Transverse colon (tissue), 3 donors: Measurements from ENCODE around the gene ADM2.
"Not testable (repeated sequence)": the region's sequence is repeated elsewhere in the genome, so short reads cannot be mapped to it uniquely, and the experiment has no call there.

ENCODE experiments used
- POLR2A ChIP-seq: fragments of 450-650 bp; IDR thresholded peaks from one replicate; pipeline ENCODE4 v1.6.1; 2016; ENCODE audit warnings: antibody characterized with exemption, mild to moderate bottlenecking, moderate library complexity
- TF ChIP-seq, protein P1 (sequence below), 5 experiments: fragments of 200-600 bp in 3 of 5; fragments of 450-650 bp in 2 of 5; sonication (generic) in 3 of 5; IDR thresholded peaks; 1 replicate in 2 of 5; 2 replicates in 3 of 5; pipeline ENCODE4 v1.5.1; 2016 to 2017; ENCODE audit warnings: antibody characterized with exemption in 5 of 5, inconsistent platforms in 3 of 5, mild to moderate bottlenecking in 2 of 5, moderate library complexity in 1 of 5

DNA sequence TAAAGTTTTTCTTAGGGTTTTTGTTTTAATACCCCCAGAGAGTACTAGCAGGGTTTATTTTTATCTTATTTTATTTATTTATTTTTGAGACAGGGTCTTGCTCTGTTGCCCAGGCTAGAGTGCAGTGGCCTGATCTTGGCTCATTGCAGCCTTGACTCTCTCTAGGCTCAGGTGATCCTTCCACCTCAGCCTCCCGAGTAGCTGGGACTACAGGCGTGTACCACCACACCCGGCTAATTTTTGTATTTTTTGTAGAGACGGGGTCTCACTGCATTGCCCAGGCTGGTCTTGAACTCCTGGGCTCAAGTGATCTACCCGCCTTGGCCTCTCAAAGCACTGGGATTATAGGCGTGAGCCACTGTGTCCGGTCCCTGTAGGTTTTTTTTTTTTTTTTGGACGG is 38.8 kb downstream of the ADM2 start:
- not testable (repeated sequence) for TF ChIP-seq POLR2A
- TF ChIP-seq, protein P1, sequence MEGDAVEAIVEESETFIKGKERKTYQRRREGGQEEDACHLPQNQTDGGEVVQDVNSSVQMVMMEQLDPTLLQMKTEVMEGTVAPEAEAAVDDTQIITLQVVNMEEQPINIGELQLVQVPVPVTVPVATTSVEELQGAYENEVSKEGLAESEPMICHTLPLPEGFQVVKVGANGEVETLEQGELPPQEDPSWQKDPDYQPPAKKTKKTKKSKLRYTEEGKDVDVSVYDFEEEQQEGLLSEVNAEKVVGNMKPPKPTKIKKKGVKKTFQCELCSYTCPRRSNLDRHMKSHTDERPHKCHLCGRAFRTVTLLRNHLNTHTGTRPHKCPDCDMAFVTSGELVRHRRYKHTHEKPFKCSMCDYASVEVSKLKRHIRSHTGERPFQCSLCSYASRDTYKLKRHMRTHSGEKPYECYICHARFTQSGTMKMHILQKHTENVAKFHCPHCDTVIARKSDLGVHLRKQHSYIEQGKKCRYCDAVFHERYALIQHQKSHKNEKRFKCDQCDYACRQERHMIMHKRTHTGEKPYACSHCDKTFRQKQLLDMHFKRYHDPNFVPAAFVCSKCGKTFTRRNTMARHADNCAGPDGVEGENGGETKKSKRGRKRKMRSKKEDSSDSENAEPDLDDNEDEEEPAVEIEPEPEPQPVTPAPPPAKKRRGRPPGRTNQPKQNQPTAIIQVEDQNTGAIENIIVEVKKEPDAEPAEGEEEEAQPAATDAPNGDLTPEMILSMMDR (IDR thresholded peaks at IDR 0.05): not testable (repeated sequence)
